Neural crest cell (in vitro differentiated cells): ENCODE results near the gene BRPF1. TPM values are rescaled to one million over a fixed set of nuclear protein-coding genes. Genes with fewer than 3 reads are reported as not detected.
A peak's percentile ranks its signal among the peaks of the same experiment; 100 is the strongest.

Experiments
- DNase-seq: peaks from one replicate; pipeline ENCODE4 v3.0.0; 2021; ENCODE audit warnings: low read depth, mixed read lengths, low spot score
- H3K27ac Mint-ChIP-seq: one replicate; pipeline ENCODE4 v1.8.0; 2021; ENCODE audit warnings: mild to moderate bottlenecking, mixed read lengths; ENCODE audit not compliant: unreplicated experiment
- H3K27me3 Mint-ChIP-seq: 2 replicates; pipeline ENCODE4 v1.8.0; 2021; ENCODE audit warnings: low read depth, mild to moderate bottlenecking, mixed read lengths
- H3K36me3 Mint-ChIP-seq: 2 replicates; pipeline ENCODE4 v1.8.0; 2021; ENCODE audit warnings: low read depth, mild to moderate bottlenecking, mixed read lengths
- H3K4me1 Mint-ChIP-seq: 2 replicates; pipeline ENCODE4 v1.8.0; 2021; ENCODE audit warnings: mixed read lengths
- H3K4me3 Mint-ChIP-seq: one replicate; pipeline ENCODE4 v1.8.0; 2021; ENCODE audit warnings: mild to moderate bottlenecking, mixed read lengths
- H3K9me3 Mint-ChIP-seq: 2 replicates; pipeline ENCODE4 v1.8.0; 2021; ENCODE audit warnings: mixed read lengths
- CTCF ChIP-seq: fragments of 200-600 bp; sonication (generic); conservative IDR thresholded peaks from 2 replicates; pipeline ENCODE4 v1.5.0; 2021; ENCODE audit warnings: antibody characterized with exemption, mild to moderate bottlenecking
- total RNA-seq: library from RNA; stranded (reverse); gene quantifications from 2 replicates; pipeline ENCODE4 v1.2.1, GENCODE V29; 2021

BRPF1 gene
- total RNA-seq, 1 donor from 2014 or later, result 39.2 TPM

- no peak for TF ChIP-seq CTCF
- Mint-ChIP-seq H3K36me3 (peaks cover 9% of the 10 kb centered on the region), H3K27me3 (no peaks in the 10 kb centered on the region), H3K4me3 (no peak overlapping the region), H3K27ac (no peak overlapping the region), H3K9me3 (no peaks in the 10 kb centered on the region), H3K4me1 (no peaks in the 10 kb centered on the region)
- no peak for DNase-seq
Measured at GRCh38 chr3:9781551-9781950, 50.0 kb downstream of the BRPF1 start.

DNA sequence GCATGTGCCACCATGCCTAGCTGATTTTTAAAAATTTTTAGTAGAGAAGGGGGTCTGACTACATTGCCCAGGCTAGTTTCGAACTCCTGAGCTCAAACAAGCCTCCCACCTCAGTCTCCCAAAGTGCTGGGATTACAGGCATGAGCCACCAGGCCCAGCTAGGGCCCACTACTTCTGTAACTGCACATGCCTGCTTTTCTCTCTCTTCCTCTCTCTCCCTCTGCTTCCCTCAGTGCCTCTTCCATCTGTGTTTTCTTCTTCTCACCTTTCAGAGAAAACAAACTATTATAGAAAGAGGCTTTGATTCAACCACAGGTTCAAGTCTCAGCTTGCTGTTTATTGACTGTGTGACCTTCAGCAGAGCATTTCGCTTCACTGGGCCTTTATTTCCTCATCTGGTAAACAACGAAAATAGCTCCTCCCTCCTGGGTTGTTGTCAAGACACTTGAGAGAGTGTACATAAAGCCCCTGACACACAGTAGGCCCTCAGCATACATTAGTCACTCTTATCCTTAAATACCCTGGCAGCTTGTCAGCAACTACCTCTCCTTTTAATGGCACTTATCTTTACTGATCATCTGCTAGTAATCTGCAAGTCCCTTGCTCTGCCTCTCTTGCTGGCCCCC is 50.6 kb downstream of the BRPF1 start:
- H3K4me3 Mint-ChIP-seq, result no peak overlapping the region

GRCh38 chr3:9782770-9783169 is 51.2 kb downstream of the BRPF1 start:
- TF ChIP-seq CTCF, result peak; percentile 24
- peaks cover 16% of the 10 kb centered on the region for H3K36me3 Mint-ChIP-seq

More for the DNA sequence above, 50.6 kb downstream of the BRPF1 start:
- Mint-ChIP-seq H3K27me3 (no peaks in the 10 kb centered on the region), H3K9me3 (no peaks in the 10 kb centered on the region), H3K4me1 (no peaks in the 10 kb centered on the region), H3K36me3 (peaks cover 12% of the 10 kb centered on the region), H3K27ac (no peak overlapping the region)
- DNase-seq, result no peak
- no peak for TF ChIP-seq CTCF

GRCh38 chr3:9783954-9784353 is 52.4 kb downstream of the BRPF1 start:
- DNase-seq, result no peak
- no peak overlapping the region for H3K27ac Mint-ChIP-seq
- H3K9me3 Mint-ChIP-seq, result no peaks in the 10 kb centered on the region
- H3K4me1 Mint-ChIP-seq, result no peaks in the 10 kb centered on the region
- no peak overlapping the region for H3K4me3 Mint-ChIP-seq
- H3K27me3 Mint-ChIP-seq, result no peaks in the 10 kb centered on the region
- no peak for TF ChIP-seq CTCF
- peaks cover 18% of the 10 kb centered on the region for H3K36me3 Mint-ChIP-seq

More at GRCh38 chr3:9782770-9783169, 51.2 kb downstream of the BRPF1 start:
- no peaks in the 10 kb centered on the region for H3K4me1 Mint-ChIP-seq
- H3K9me3 Mint-ChIP-seq, result no peaks in the 10 kb centered on the region
- H3K4me3 Mint-ChIP-seq, result no peak overlapping the region
- H3K27ac Mint-ChIP-seq, result no peak overlapping the region
- DNase-seq, result no peak
- H3K27me3 Mint-ChIP-seq, result no peaks in the 10 kb centered on the region

- DNase-seq, result no peak
- TF ChIP-seq CTCF, result no peak
- Mint-ChIP-seq H3K4me3 (no peak overlapping the region), H3K4me1 (no peaks in the 10 kb centered on the region), H3K27me3 (no peaks in the 10 kb centered on the region), H3K9me3 (no peaks in the 10 kb centered on the region), H3K36me3 (peaks cover 22% of the 10 kb centered on the region), H3K27ac (no peak overlapping the region)
Measured at GRCh38 chr3:9784965-9785364, 53.4 kb downstream of the BRPF1 start.
